K562 (cell line): ENCODE measurements around the gene HRH4.

ENCODE experiments used
- ARID3A ChIP-seq: IDR thresholded peaks from 2 replicates; pipeline ENCODE4 v1.6.1; 2012; ENCODE audit warnings: low read depth, low read length, improper control_type of control experiment, borderline replicate concordance
- BRF1 ChIP-seq: IDR thresholded peaks from 3 replicates; pipeline ENCODE4 v1.6.1; 2011; ENCODE audit warnings: borderline replicate concordance, mild to moderate bottlenecking; ENCODE audit not compliant: insufficient read length; ENCODE audit errors: extremely low read depth
- CBFA2T3 ChIP-seq: fragments of 450-650 bp; IDR thresholded peaks from 2 replicates; pipeline ENCODE4 v1.6.1; 2017
- EGR1 ChIP-seq: fragments of 450-650 bp; conservative IDR thresholded peaks from 2 replicates; pipeline ENCODE4 v1.6.1; 2017; ENCODE audit warnings: mild to moderate bottlenecking
- EZH2 ChIP-seq: IDR thresholded peaks from 2 replicates; pipeline ENCODE4 v1.6.1; 2012; ENCODE audit warnings: low read depth, mild to moderate bottlenecking, inconsistent platforms, low read length, borderline replicate concordance
- GABPA ChIP-seq: fragments of 200-800 bp; sonication (Bioruptor generic); conservative IDR thresholded peaks from 2 replicates; pipeline ENCODE4 v1.6.1; 2016; ENCODE audit warnings: low read depth, missing genetic modification characterization, missing compliant biosample characterization
- HIVEP1 ChIP-seq: fragments of 250-450 bp; sonication (Bioruptor Pico); IDR thresholded peaks from 2 replicates; pipeline ENCODE4 v1.4.0; 2020; ENCODE audit warnings: mild to moderate bottlenecking
- MYC ChIP-seq, 2 experiments: fragments of 250-450 bp in 1 of 2; sonication (Bioruptor Pico) in 1 of 2; IDR thresholded peaks; 2 replicates each; pipeline versions ENCODE4 v1.5.1 to v1.6.1; 2012 to 2021; ENCODE audit warnings: low read depth in 2 of 2, borderline replicate concordance in 1 of 2, improper control_type of control experiment in 1 of 2, low read length in 1 of 2, mild to moderate bottlenecking in 1 of 2, moderate library complexity in 1 of 2
- NCOA6 ChIP-seq: fragments of 450-650 bp; IDR thresholded peaks from 2 replicates; pipeline ENCODE4 v1.6.1; 2017; ENCODE audit warnings: mild to moderate bottlenecking
- POLR2A ChIP-seq: fragments of 450-650 bp; conservative IDR thresholded peaks from 2 replicates; pipeline ENCODE4 v1.6.1; 2016
- SIN3A ChIP-seq, 2 experiments: fragments of 150-350 bp in 1 of 2; IDR thresholded peaks; 2 replicates each; pipeline ENCODE4 v1.6.1; 2011 to 2016; ENCODE audit warnings: borderline replicate concordance in 2 of 2, low read depth in 2 of 2, low read length in 2 of 2, mild to moderate bottlenecking in 2 of 2, moderate library complexity in 2 of 2; ENCODE audit not compliant: control insufficient read depth in 1 of 2
- SMC3 ChIP-seq: conservative IDR thresholded peaks from 2 replicates; pipeline ENCODE4 v1.6.1; 2011; ENCODE audit warnings: low read depth, low read length, improper control_type of control experiment; ENCODE audit not compliant: insufficient read depth
- ZBTB11 ChIP-seq, 3 experiments: fragments of 200-800 bp in 1 of 3; fragments of 250-450 bp in 1 of 3; fragments of 450-650 bp in 1 of 3; sonication (Bioruptor Pico) in 1 of 3; sonication (Bioruptor generic) in 1 of 3; formaldehyde crosslinking in 1 of 3; IDR thresholded peaks; 2 replicates each; pipeline versions ENCODE4 v1.6.1 to v1.8.0; 2016 to 2022; ENCODE audit warnings: mild to moderate bottlenecking in 2 of 3, missing genetic modification characterization in 2 of 3, missing compliant biosample characterization in 1 of 3, moderate library complexity in 1 of 3
- ZBTB8A ChIP-seq: fragments of 450-650 bp; IDR thresholded peaks from 2 replicates; pipeline ENCODE4 v1.6.1; 2018; ENCODE audit warnings: mild to moderate bottlenecking, moderate library complexity; ENCODE audit not compliant: partially characterized antibody

- no peak for TF ChIP-seq NCOA6
- TF ChIP-seq SMC3: no peak
- no peak for TF ChIP-seq EZH2
- no peak for TF ChIP-seq ZBTB11 (CRISPR knock-in tag; IDR thresholded peaks at IDR 0.05)
- no peak for TF ChIP-seq HIVEP1 (CRISPR knock-in tag)
- no peak for TF ChIP-seq ZBTB8A
- TF ChIP-seq MYC (IDR thresholded peaks at IDR 0.05; ENCODE audit: low read depth, low read length): no peak
- TF ChIP-seq MYC (CRISPR knock-in tag; IDR thresholded peaks at IDR 0.05; ENCODE audit: borderline replicate concordance, low read depth): no peak
- no peak for TF ChIP-seq CBFA2T3
- no peak for TF ChIP-seq GABPA (tag)
- TF ChIP-seq BRF1: no peak
- no peak for TF ChIP-seq SIN3A (IDR thresholded peaks at IDR 0.05; ENCODE audit: borderline replicate concordance in 2 of 2, control insufficient read depth in 1 of 2, low read depth in 2 of 2, low read length in 2 of 2)
- no peak for TF ChIP-seq POLR2A
- no peak for TF ChIP-seq ARID3A
- TF ChIP-seq EGR1: no peak
Observed at GRCh38 chr18:24482821-24483220, 22.4 kb downstream of the HRH4 start.
